ENCODE results near the gene PROP1.

DNA sequence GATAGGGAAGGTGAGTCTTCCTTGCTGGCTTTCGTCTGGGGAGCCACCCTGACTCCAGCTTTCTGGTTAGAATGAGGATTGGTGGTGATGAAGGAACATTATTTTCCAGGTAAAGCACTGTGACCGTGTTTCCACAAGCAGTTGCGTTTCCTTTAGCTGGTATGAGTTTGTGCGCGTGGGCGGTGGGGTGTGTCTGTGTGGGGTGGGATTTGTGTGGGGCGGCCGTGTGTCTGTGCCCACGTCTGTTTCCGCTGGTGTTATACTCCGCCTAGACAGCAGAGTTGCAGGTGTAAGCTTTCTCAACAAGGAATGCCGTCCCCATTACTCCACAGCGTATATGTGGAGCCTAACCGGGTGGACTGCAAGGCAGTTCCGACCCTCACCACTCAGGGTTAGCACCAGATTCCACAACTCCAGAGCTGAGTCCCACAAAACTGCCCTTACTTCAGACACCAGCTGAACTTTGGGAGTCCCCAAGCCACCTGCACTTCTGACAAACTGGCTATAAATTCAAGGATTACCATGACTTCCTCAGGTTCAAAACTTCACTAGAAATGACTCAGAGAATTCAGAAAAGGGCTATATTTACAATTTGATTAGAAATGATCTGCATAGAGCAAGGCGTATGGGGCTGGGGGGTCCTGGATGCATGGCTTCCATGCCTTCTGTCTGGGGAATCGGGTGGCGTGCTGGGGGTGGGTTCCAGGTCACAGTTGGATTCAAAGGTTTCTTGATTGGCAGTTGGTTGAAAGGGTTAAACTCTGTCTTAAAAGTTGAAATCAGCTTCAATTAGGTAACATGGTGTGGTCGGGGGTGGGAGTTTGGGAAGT lies 29.8 kb downstream of the PROP1 start:
- no peak for TF ChIP-seq ZNF274 (IDR thresholded peaks at IDR 0.05; ENCODE audit: low read depth, low read length)
- TF ChIP-seq YY1 (IDR thresholded peaks at IDR 0.05; ENCODE audit: insufficient read depth, insufficient read length) = no peak
- no peak for TF ChIP-seq SUZ12 (IDR thresholded peaks at IDR 0.05; ENCODE audit: extremely low read depth, insufficient read depth, insufficient read length)

Measured in NT2/D1 (cell line).